Uterus (tissue), 2 donors: ENCODE measurements around the gene SLC5A5.

ENCODE experiments used
- CTCF ChIP-seq, 4 experiments: fragments of 200-600 bp in 2 of 4; fragments of 450-650 bp in 2 of 4; sonication (generic) in 2 of 4; IDR thresholded peaks; one replicate each; pipeline ENCODE4 v1.5.1; 2016 to 2019; ENCODE audit warnings: antibody characterized with exemption in 4 of 4, mild to moderate bottlenecking in 2 of 4, moderate library complexity in 1 of 4
- POLR2A ChIP-seq, 2 donors: fragments of 450-650 bp; IDR thresholded peaks; one replicate each; pipeline ENCODE4 v1.6.1; 2016; ENCODE audit warnings: antibody characterized with exemption in 2 of 2, mild to moderate bottlenecking in 1 of 2, moderate library complexity in 1 of 2

GRCh38 chr19:17873786-17874757, 2.3 kb downstream of the SLC5A5 start:
- TF ChIP-seq POLR2A (IDR thresholded peaks at IDR 0.05): no peak
- no peak for TF ChIP-seq CTCF (IDR thresholded peaks at IDR 0.05)
